ENCODE measurements around the gene MMP15. TPM values are rescaled to one million over a fixed set of nuclear protein-coding genes. Genes with fewer than 3 reads are reported as not detected.

The MMP15 gene
- total and polyA plus RNA-seq, 7 donors = 2.5 to 6.5 (median 5.9) TPM

GRCh38 chr16:57992084-57992483 lies 33.5 kb upstream of the MMP15 start:
- TF ChIP-seq CTCF (IDR thresholded peaks at IDR 0.05) = no peak
- peak in 1 of 2 donors; percentile 39 for DNase-seq
- no peak for ATAC-seq
- 85 to 90% (median 86%) methylated on average over 6 of the region's 6 CpGs for WGBS, 3 donors
- Histone ChIP-seq H3K4me3 (no peak overlapping the region), H3K4me1 (no peaks in the 10 kb centered on the region), H3K36me3 (ENCODE audit: insufficient read depth in 1 of 2, low read depth in 1 of 2) (peaks cover 0 to 25% of the 10 kb centered on the region in 2 donors), H3K27ac (no peak overlapping the region), H3K9me3 (no peaks in the 10 kb centered on the region), H3K27me3 (ENCODE audit: insufficient read depth in 3 of 3, low read length in 2 of 3) (no peaks in the 10 kb centered on the region)
- intact Hi-C loops (cut with DNase I) = no loop called here

GRCh38 chr16:57993438-57993837 lies 32.1 kb upstream of the MMP15 start:
- Histone ChIP-seq H3K36me3 (ENCODE audit: insufficient read depth in 1 of 2, low read depth in 1 of 2) (peaks cover 0 to 34% of the 10 kb centered on the region in 2 donors), H3K27me3 (ENCODE audit: insufficient read depth in 3 of 3, low read length in 2 of 3) (no peaks in the 10 kb centered on the region), H3K27ac (no peak overlapping the region), H3K4me1 (no peaks in the 10 kb centered on the region), H3K4me3 (no peak overlapping the region), H3K9me3 (no peaks in the 10 kb centered on the region)
- DNase-seq = no peak
- no peak for ATAC-seq
- WGBS, 3 donors = 79 to 84% (median 80%) methylated on average over 6 to 8 of the region's 8 CpGs
- intact Hi-C loops (cut with DNase I) = no loop called here
- no peak for TF ChIP-seq CTCF (IDR thresholded peaks at IDR 0.05)

GRCh38 chr16:57993897-57994296 lies 31.7 kb upstream of the MMP15 start:
- H3K27me3 ChIP-seq (ENCODE audit: insufficient read depth in 3 of 3, low read length in 2 of 3) = no peaks in the 10 kb centered on the region
- no peak overlapping the region for H3K4me3 ChIP-seq
- H3K4me1 ChIP-seq = no peaks in the 10 kb centered on the region
- no peak overlapping the region for H3K27ac ChIP-seq
- no peaks in the 10 kb centered on the region for H3K9me3 ChIP-seq
- DNase-seq (peak in 1 of 2 donors; percentile 33), ATAC-seq (no peak)
- no peak for TF ChIP-seq CTCF (IDR thresholded peaks at IDR 0.05)
- intact Hi-C loops (cut with DNase I) = no loop called here
- 86 to 91% (median 88%) methylated on average over 5 of the region's 5 CpGs for WGBS, 3 donors
- H3K36me3 ChIP-seq (ENCODE audit: insufficient read depth in 1 of 2, low read depth in 1 of 2) = peaks cover 0 to 34% of the 10 kb centered on the region in 2 donors

- peaks cover 0 to 34% of the 10 kb centered on the region in 2 donors for H3K36me3 ChIP-seq (ENCODE audit: insufficient read depth in 1 of 2, low read depth in 1 of 2)
- no peaks in the 10 kb centered on the region for H3K9me3 ChIP-seq
- H3K27ac ChIP-seq = no peak overlapping the region
- TF ChIP-seq CTCF (IDR thresholded peaks at IDR 0.05) = no peak
- no peak overlapping the region for H3K4me3 ChIP-seq
- DNase-seq (no peak), ATAC-seq (no peak)
- H3K4me1 ChIP-seq = peaks cover 3% of the 10 kb centered on the region
- no peaks in the 10 kb centered on the region for H3K27me3 ChIP-seq (ENCODE audit: insufficient read depth in 3 of 3, low read length in 2 of 3)
- 87 to 95% (median 88%) methylated on average over 4 of the region's 4 CpGs for WGBS, 3 donors
- intact Hi-C loops (cut with DNase I) = no loop called here
These were observed 31.2 kb upstream of the MMP15 start for GRCh38 chr16:57994361-57994760.

- peaks cover 7% of the 10 kb centered on the region for H3K4me1 ChIP-seq
- DNase-seq = peak; percentile 54 to 74
- no peaks in the 10 kb centered on the region for H3K9me3 ChIP-seq
- TF ChIP-seq CTCF (IDR thresholded peaks at IDR 0.05) = peak; percentile 23
- WGBS, 3 donors = 30 to 35% (median 34%) methylated on average over 4 of the region's 4 CpGs
- H3K27me3 ChIP-seq (ENCODE audit: insufficient read depth in 3 of 3, low read length in 2 of 3) = no peaks in the 10 kb centered on the region
- peaks cover 0 to 34% of the 10 kb centered on the region in 2 donors for H3K36me3 ChIP-seq (ENCODE audit: insufficient read depth in 1 of 2, low read depth in 1 of 2)
- intact Hi-C loops (cut with DNase I) = no loop called here
- no peak overlapping the region for H3K4me3 ChIP-seq
- no peak overlapping the region for H3K27ac ChIP-seq
- peak in 2 of 4 donors; percentile 49 to 58 for ATAC-seq
These were observed 30.8 kb upstream of the MMP15 start for GRCh38 chr16:57994778-57995177.

Measured in psoas muscle (tissue), 8 donors.